Activated T-cell treated with anti-CD3 and anti-CD28 coated beads, Interleukin-2, amount 50 U/mL, for 72 hours (primary cell): Measurements from ENCODE around the gene MMP19. TPM values are rescaled to one million over a fixed set of nuclear protein-coding genes. Genes with fewer than 3 reads are reported as not detected.

Experiments
- ATAC-seq, 2 donors: fragments of 150-1000 bp; cut with Tn5 transposase; replicated peaks in 1 of 2; 2 replicates each; pipeline ENCODE4 v1.10.0; 2021; ENCODE audit warnings: moderate library complexity in 2 of 2, mild to moderate bottlenecking in 1 of 2
- DNase-seq, 2 donors: peaks; one replicate each; pipeline ENCODE4 v3.0.0; 2021 to 2022; ENCODE audit warnings: mixed read lengths in 1 of 2
- H3K27ac Mint-ChIP-seq: one replicate; pipeline ENCODE4 v1.8.0; 2022; ENCODE audit warnings: mild to moderate bottlenecking, moderate library complexity, mixed read lengths
- H3K27me3 Mint-ChIP-seq: one replicate; pipeline ENCODE4 v1.8.0; 2022; ENCODE audit warnings: low read depth, mixed read lengths
- H3K36me3 Mint-ChIP-seq, 2 donors: one replicate each; pipeline ENCODE4 v1.8.0; 2022; ENCODE audit warnings: mixed read lengths in 2 of 2, mild to moderate bottlenecking in 1 of 2; ENCODE audit not compliant: insufficient read depth in 2 of 2
- H3K4me1 Mint-ChIP-seq: one replicate; pipeline ENCODE4 v1.8.0; 2022; ENCODE audit warnings: low read depth, mixed read lengths
- H3K4me3 Mint-ChIP-seq, 2 donors: one replicate each; pipeline ENCODE4 v1.8.0; 2022; ENCODE audit warnings: mild to moderate bottlenecking in 2 of 2, mixed read lengths in 2 of 2, moderate library complexity in 2 of 2
- H3K9me3 Mint-ChIP-seq, 2 donors: one replicate each; pipeline ENCODE4 v1.8.0; 2022; ENCODE audit warnings: mixed read lengths in 2 of 2
- total RNA-seq, 2 donors: library from RNA; stranded (reverse); gene quantifications; one replicate each; pipeline ENCODE4 v1.2.3, GENCODE V29; 2022

Gene MMP19
- total RNA-seq, 2 donors from 2014 or later, result 0.41 to 0.81 TPM

DNA sequence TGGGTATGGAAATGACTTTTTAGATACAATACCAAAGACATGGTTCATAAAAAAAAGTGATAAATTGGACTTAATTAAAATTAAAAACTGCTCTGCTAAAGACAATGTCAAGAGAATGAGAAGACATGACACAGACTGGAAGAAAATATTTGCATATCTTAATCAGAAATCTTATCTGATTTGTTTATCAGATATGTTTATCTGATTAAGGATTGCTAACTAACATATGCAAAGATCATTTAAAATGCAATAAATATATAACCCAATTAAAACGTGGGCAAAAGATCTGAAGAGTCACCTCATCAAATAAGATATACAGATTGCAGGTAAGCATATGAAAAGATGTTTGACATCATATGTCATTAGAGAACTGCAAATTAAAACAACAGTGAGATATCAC is 10.0 kb upstream of the MMP19 start:
- no peaks in the 10 kb centered on the region for H3K36me3 Mint-ChIP-seq
- ATAC-seq (no peak), DNase-seq (no peak)
- H3K4me3 Mint-ChIP-seq, result no peak overlapping the region
- H3K9me3 Mint-ChIP-seq, result no peaks in the 10 kb centered on the region
- H3K27ac Mint-ChIP-seq, result no peak overlapping the region
- peaks cover 6% of the 10 kb centered on the region for H3K4me1 Mint-ChIP-seq
- no peaks in the 10 kb centered on the region for H3K27me3 Mint-ChIP-seq

DNA sequence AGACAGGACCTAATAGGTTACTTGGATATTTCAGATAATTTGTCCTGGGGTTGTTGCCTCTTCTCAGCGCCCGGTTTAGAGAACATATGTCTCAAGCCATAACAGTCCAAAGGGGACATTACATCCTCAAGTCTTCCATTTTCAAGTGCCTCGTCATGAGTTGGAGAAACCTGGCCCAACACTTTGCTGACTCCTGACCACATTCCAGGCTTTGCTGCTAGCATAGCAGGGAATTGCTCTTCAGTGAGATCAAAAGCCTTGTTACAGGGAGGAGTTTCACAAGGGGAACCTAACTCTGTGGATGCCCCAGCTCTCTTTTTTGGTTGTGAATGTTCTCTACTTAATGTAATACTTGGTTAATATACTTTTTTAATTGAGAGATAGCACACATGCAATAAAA is 8.2 kb upstream of the MMP19 start:
- no peak for DNase-seq
- Mint-ChIP-seq H3K4me3 (no peak overlapping the region), H3K36me3 (no peaks in the 10 kb centered on the region), H3K9me3 (no peaks in the 10 kb centered on the region), H3K4me1 (peaks cover 18% of the 10 kb centered on the region), H3K27me3 (no peaks in the 10 kb centered on the region), H3K27ac (no peak overlapping the region)
- no peak for ATAC-seq

DNA sequence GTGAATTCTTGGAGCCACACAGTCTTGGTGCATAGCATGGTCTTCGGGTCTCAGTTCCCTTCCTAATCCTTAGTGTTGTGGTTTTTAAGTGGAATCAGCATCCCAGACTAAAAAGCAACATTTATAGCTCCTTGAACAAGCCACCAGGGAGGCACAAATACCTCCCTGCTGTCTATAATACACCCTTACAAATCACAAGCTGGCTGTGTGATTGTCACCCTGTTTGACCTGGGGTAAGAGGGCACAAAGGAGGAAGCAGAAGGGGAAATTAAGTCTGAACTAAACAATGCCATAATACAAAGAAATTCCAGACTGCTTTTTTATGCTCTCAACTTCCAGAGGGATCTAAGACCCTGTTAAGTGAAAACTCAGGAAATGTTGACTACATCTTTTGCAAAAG is 7.7 kb upstream of the MMP19 start:
- ATAC-seq, result no peak
- H3K4me1 Mint-ChIP-seq, result peaks cover 18% of the 10 kb centered on the region
- H3K27me3 Mint-ChIP-seq, result no peaks in the 10 kb centered on the region
- no peak for DNase-seq
- no peak overlapping the region for H3K4me3 Mint-ChIP-seq
- H3K36me3 Mint-ChIP-seq, result no peaks in the 10 kb centered on the region
- H3K27ac Mint-ChIP-seq, result no peak overlapping the region
- no peaks in the 10 kb centered on the region for H3K9me3 Mint-ChIP-seq

- H3K4me3 Mint-ChIP-seq, result no peak overlapping the region
These were observed 7.0 kb upstream of the MMP19 start for GRCh38 chr12:55849616-55850343.

GRCh38 chr12:55847603-55848291 is 5.0 kb upstream of the MMP19 start:
- H3K36me3 Mint-ChIP-seq, result no peaks in the 10 kb centered on the region
- no peaks in the 10 kb centered on the region for H3K27me3 Mint-ChIP-seq
- peak overlapping the region; percentile 83 for H3K27ac Mint-ChIP-seq
- H3K4me3 Mint-ChIP-seq, result peak overlapping the region; percentile 58 to 59
- ATAC-seq (peak; percentile 73 to 83), DNase-seq (peak in 1 of 2 donors; percentile 22)
- peaks cover 18% of the 10 kb centered on the region for H3K4me1 Mint-ChIP-seq
- no peaks in the 10 kb centered on the region for H3K9me3 Mint-ChIP-seq

More at GRCh38 chr12:55849616-55850343, 7.0 kb upstream of the MMP19 start:
- Mint-ChIP-seq H3K9me3 (no peaks in the 10 kb centered on the region), H3K4me1 (peaks cover 18% of the 10 kb centered on the region), H3K36me3 (no peaks in the 10 kb centered on the region), H3K27ac (no peak overlapping the region), H3K27me3 (no peaks in the 10 kb centered on the region)
- no peak for DNase-seq
- ATAC-seq, result no peak

GRCh38 chr12:55847033-55847432 is 4.3 kb upstream of the MMP19 start:
- Mint-ChIP-seq H3K4me1 (peaks cover 18% of the 10 kb centered on the region), H3K27me3 (no peaks in the 10 kb centered on the region), H3K27ac (peak overlapping the region; percentile 83), H3K9me3 (no peaks in the 10 kb centered on the region), H3K36me3 (no peaks in the 10 kb centered on the region), H3K4me3 (peak overlapping the region; percentile 10 to 59)
- DNase-seq (peak; percentile 46 to 50), ATAC-seq (peak; percentile 78 to 84)

DNA sequence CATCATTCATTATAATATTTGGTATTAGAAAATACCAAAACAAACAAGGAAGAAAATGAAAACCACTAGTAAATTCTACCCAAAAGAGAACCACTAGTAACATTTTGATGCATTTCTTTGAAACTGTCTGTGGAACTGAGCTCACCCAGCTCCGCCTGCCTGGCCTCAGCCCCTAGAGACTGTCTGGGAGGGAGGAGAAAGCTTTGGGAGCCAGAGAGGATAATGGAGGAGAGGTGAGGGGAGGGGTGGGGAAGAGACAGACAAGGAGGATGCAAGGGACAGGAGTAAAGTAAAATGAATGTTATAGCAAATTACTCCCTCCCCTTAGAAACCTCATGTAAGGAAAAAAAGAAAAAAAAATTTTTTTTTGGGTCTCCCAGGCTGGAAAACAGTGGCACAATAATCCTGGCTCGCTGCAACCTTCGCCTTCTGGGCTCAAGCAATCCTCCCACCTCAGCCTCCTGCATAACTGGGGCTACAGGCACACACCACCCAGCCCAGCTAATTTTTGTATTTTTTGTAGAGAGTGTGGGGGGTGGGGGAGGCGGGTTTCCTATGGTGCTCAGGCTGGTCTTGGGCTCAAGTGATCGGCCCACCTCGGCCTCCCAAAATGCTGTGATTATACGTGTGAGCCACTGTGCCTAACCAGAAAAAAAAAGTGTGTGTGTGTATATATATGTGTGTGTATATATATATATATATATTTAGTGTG is 3.2 kb upstream of the MMP19 start:
- H3K27ac Mint-ChIP-seq, result no peak overlapping the region
- DNase-seq, result no peak
- no peak for ATAC-seq
- H3K4me3 Mint-ChIP-seq, result no peak overlapping the region
- no peaks in the 10 kb centered on the region for H3K27me3 Mint-ChIP-seq
- H3K4me1 Mint-ChIP-seq, result peaks cover 18% of the 10 kb centered on the region
- H3K36me3 Mint-ChIP-seq, result no peaks in the 10 kb centered on the region
- H3K9me3 Mint-ChIP-seq, result no peaks in the 10 kb centered on the region

- H3K27ac Mint-ChIP-seq, result no peak overlapping the region
- ATAC-seq, result no peak
These were observed 2.6 kb upstream of the MMP19 start for GRCh38 chr12:55845361-55845760.

GRCh38 chr12:55844961-55845360 is 2.2 kb upstream of the MMP19 start:
- no peak for ATAC-seq

More at GRCh38 chr12:55845361-55845760, 2.6 kb upstream of the MMP19 start:
- DNase-seq, result no peak
- peaks cover 18% of the 10 kb centered on the region for H3K4me1 Mint-ChIP-seq
- no peaks in the 10 kb centered on the region for H3K27me3 Mint-ChIP-seq
- H3K4me3 Mint-ChIP-seq, result no peak overlapping the region
- H3K36me3 Mint-ChIP-seq, result no peaks in the 10 kb centered on the region
- H3K9me3 Mint-ChIP-seq, result no peaks in the 10 kb centered on the region

GRCh38 chr12:55843431-55843830 is 695 bp upstream of the MMP19 start:
- H3K27ac Mint-ChIP-seq, result no peak overlapping the region
- no peaks in the 10 kb centered on the region for H3K9me3 Mint-ChIP-seq

More at GRCh38 chr12:55844961-55845360, 2.2 kb upstream of the MMP19 start:
- Mint-ChIP-seq H3K4me3 (no peak overlapping the region), H3K27ac (no peak overlapping the region), H3K27me3 (no peaks in the 10 kb centered on the region), H3K4me1 (peaks cover 18% of the 10 kb centered on the region), H3K9me3 (no peaks in the 10 kb centered on the region), H3K36me3 (no peaks in the 10 kb centered on the region)
- DNase-seq, result no peak

DNA sequence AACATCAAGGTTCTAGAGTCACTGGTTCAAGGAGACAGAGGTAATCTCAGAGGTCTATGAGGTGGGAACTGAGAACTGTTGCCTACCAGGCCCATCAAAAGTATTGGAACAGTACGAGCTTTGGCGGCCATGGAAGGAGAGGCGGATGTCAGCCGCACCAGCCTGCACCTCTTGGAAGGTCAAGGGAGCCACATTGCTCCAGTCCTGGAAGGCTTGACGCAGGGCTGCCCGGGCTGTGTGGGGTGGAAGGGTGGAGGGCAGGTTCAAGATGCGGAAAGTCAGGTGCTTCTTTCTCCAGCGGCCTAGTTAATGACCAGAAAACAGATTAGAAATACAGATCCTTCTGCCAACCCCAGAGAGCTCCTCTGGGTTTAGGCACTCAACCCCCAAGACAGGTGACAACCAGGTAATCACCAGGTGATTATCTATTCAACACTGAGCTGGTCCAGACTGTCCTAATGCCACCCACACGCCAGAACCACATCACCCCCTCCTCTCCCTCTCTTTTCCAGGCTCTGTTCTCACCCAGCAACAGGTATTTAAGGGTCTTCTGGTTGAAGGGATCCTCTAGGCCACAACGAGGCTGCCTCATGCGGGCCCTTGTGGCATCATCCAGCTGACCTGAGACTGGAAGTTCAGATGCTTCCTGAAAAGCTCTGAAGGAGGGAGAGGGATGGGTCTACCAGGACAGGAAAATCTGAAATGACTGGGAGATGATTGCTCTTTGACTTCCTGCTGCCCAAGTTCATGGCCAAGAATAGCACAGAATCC is 2.0 kb downstream of the MMP19 start:
- no peaks in the 10 kb centered on the region for H3K9me3 Mint-ChIP-seq
- no peaks in the 10 kb centered on the region for H3K36me3 Mint-ChIP-seq
- ATAC-seq (no peak), DNase-seq (no peak)
- H3K27me3 Mint-ChIP-seq, result no peaks in the 10 kb centered on the region
- peaks cover 3% of the 10 kb centered on the region for H3K4me1 Mint-ChIP-seq
- H3K4me3 Mint-ChIP-seq, result no peak overlapping the region
- H3K27ac Mint-ChIP-seq, result no peak overlapping the region

More at GRCh38 chr12:55843431-55843830, 695 bp upstream of the MMP19 start:
- H3K27me3 Mint-ChIP-seq, result no peaks in the 10 kb centered on the region
- ATAC-seq (no peak), DNase-seq (no peak)
- no peaks in the 10 kb centered on the region for H3K36me3 Mint-ChIP-seq
- no peak overlapping the region for H3K4me3 Mint-ChIP-seq
- peaks cover 16% of the 10 kb centered on the region for H3K4me1 Mint-ChIP-seq

DNA sequence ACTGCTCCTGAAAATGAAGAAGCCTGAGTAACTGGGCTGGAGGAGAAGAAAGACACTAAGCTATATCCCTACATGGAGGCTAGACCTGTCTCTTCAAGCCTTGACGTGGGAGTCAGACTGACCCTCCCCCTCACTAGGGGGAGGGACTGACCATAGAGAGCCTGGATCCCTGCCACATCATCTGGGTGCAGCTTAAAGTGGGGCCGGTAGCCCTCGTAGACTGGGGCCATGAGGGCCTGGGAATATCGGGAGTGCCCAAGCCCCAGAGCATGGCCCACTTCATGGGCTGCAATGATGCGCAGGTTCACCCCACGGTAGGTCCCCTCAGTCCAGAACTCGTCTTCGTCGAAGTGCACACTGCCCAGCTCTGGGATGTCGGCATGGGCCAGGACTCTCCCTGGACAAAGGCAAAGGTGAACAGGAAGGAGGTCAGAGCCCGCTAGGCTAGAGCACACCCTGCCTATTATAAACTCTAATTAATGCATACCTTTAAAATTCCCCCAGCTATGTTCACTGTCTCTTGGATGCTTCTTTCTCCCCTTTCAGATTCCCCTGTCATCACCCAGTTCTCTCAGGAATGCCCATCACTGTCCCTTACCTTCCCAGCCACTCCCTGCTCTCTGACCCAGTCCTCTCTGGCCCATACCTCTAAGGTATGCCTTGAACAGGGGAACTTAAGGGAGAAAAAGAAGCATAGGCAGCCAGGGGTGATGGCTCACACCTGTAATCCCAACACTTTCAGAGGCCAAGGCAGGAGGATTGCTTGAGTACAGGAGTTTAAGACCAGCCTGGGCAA is 3.2 kb downstream of the MMP19 start:
- no peak overlapping the region for H3K27ac Mint-ChIP-seq
- H3K27me3 Mint-ChIP-seq, result no peaks in the 10 kb centered on the region
- H3K4me1 Mint-ChIP-seq, result peaks cover 3% of the 10 kb centered on the region

More for the DNA sequence above, 3.2 kb downstream of the MMP19 start:
- no peak overlapping the region for H3K4me3 Mint-ChIP-seq
- DNase-seq (no peak), ATAC-seq (no peak)
- no peaks in the 10 kb centered on the region for H3K36me3 Mint-ChIP-seq
- no peaks in the 10 kb centered on the region for H3K9me3 Mint-ChIP-seq
